ENCODE data around the gene EFHD2. TPM values are rescaled to one million over a fixed set of nuclear protein-coding genes. Genes with fewer than 3 reads are reported as not detected.
"Not testable (repeated sequence)": the region's sequence is repeated elsewhere in the genome, so short reads cannot be mapped to it uniquely, and the experiment has no call there.

The EFHD2 gene
- total RNA-seq, 2 donors from 2014 or later = 36.7 to 47.6 TPM

- no peaks in the 10 kb centered on the region for H3K27me3 ChIP-seq (ENCODE audit: control insufficient read depth, insufficient read depth, low read length, poor library complexity, severe bottlenecking)
- TF ChIP-seq, protein P1, sequence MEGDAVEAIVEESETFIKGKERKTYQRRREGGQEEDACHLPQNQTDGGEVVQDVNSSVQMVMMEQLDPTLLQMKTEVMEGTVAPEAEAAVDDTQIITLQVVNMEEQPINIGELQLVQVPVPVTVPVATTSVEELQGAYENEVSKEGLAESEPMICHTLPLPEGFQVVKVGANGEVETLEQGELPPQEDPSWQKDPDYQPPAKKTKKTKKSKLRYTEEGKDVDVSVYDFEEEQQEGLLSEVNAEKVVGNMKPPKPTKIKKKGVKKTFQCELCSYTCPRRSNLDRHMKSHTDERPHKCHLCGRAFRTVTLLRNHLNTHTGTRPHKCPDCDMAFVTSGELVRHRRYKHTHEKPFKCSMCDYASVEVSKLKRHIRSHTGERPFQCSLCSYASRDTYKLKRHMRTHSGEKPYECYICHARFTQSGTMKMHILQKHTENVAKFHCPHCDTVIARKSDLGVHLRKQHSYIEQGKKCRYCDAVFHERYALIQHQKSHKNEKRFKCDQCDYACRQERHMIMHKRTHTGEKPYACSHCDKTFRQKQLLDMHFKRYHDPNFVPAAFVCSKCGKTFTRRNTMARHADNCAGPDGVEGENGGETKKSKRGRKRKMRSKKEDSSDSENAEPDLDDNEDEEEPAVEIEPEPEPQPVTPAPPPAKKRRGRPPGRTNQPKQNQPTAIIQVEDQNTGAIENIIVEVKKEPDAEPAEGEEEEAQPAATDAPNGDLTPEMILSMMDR (conservative IDR thresholded peaks at IDR 0.05) = no peak
- no peaks in the 10 kb centered on the region for H3K36me3 Mint-ChIP-seq (ENCODE audit: low read depth)
- H3K4me1 Mint-ChIP-seq = peaks cover 15% of the 10 kb centered on the region
- no peak overlapping the region for H3K4me3 Mint-ChIP-seq
- WGBS, 2 experiments (ENCODE audit: insufficient coverage in 1 of 2, insufficient read length in 1 of 2) = 90 to 98% methylated on average over 8 to 9 of the region's 10 CpGs
- no peaks in the 10 kb centered on the region for H3K9me3 Mint-ChIP-seq
- H3K27me3 Mint-ChIP-seq (ENCODE audit: insufficient read depth) = no peaks in the 10 kb centered on the region
- no peaks in the 10 kb centered on the region for H3K4me1 ChIP-seq (ENCODE audit: control insufficient read depth, insufficient read depth, low read length)
- H3K4me3 ChIP-seq (ENCODE audit: low read length) = no peak overlapping the region
- H3K9me3 ChIP-seq (ENCODE audit: control insufficient read depth, low read length) = no peaks in the 10 kb centered on the region
- H3K9ac ChIP-seq (ENCODE audit: extremely low read depth, low read length, poor library complexity, severe bottlenecking) = no peak overlapping the region
- no peak overlapping the region for H3K27ac Mint-ChIP-seq
- DNase-seq = no peak
- no peak overlapping the region for H3K27ac ChIP-seq (ENCODE audit: low read depth, low read length)
- no peaks in the 10 kb centered on the region for H3K36me3 ChIP-seq (ENCODE audit: control insufficient read depth, insufficient read depth, low read length)
Measured at GRCh38 chr1:15459771-15460707, 50.4 kb downstream of the EFHD2 start.

DNA sequence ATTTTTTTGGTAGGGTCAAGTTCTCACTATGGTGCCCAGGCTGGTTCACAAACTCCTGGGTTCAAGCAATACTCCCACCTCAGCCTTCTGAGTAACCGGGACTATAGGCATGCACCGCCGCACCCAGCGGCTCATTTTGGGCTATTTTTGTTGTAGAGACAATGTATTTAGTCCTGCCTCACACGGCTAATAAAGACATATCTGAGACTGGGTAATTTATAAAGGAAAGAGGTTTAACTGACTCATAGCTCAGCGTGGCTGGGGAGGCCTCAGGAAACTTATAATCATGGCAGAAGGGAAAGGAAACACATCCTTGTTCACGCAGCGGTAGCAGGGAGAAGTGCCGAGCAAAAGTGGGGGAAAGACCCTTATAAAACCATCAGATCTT, 51.0 kb downstream of the EFHD2 start:
- no peak overlapping the region for H3K27ac Mint-ChIP-seq
- H3K4me3 Mint-ChIP-seq = no peak overlapping the region
- no peaks in the 10 kb centered on the region for H3K9me3 ChIP-seq (ENCODE audit: control insufficient read depth, low read length)

DNA sequence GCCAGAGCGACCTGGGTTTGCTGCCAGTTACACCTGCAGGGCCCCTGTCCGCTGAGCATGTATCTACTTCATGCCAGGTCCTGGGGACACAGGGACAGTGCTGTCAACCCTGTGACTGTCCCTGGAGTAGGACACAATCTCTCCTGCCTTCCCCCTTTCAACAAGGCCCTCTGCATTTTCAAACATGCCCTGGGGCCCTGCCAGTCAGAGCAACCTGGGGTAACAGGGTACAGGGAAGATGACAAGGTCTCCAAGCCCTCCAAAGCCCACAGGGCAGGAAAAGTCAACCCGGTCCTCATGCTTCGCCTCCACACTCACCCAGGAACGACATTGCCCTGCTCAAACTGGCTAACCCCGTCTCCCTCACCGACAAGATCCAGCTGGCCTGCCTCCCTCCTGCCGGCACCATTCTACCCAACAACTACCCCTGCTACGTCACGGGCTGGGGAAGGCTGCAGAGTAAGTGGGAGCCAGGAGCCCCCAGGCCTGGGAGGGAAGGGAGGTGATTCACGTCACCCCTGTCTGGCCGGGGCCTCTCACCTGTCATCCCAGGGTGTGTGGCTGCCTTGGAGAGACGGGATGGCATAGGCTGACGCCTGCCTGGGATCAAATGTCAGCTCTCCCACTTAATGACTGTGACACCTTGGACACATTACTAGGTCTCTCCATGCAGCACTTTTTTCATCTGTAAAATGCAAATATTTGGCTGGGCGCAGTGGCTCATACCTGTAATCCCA, 53.5 kb downstream of the EFHD2 start:
- H3K27me3 ChIP-seq (ENCODE audit: control insufficient read depth, insufficient read depth, low read length, poor library complexity, severe bottlenecking); H3K4me3 ChIP-seq (ENCODE audit: low read length); H3K9me3 Mint-ChIP-seq; H3K27ac Mint-ChIP-seq; H3K9me3 ChIP-seq (ENCODE audit: control insufficient read depth, low read length); H3K36me3 Mint-ChIP-seq (ENCODE audit: low read depth); DNase-seq; H3K9ac ChIP-seq (ENCODE audit: extremely low read depth, low read length, poor library complexity, severe bottlenecking); H3K27me3 Mint-ChIP-seq (ENCODE audit: insufficient read depth); H3K4me1 Mint-ChIP-seq; H3K4me3 Mint-ChIP-seq; H3K4me1 ChIP-seq (ENCODE audit: control insufficient read depth, insufficient read depth, low read length); H3K36me3 ChIP-seq (ENCODE audit: control insufficient read depth, insufficient read depth, low read length); H3K27ac ChIP-seq (ENCODE audit: low read depth, low read length): not testable (repeated sequence)
- 88 to 94% methylated on average over 5 to 11 of the region's 15 CpGs for whole genome bisulfite sequencing, 2 experiments (ENCODE audit: insufficient coverage in 1 of 2, insufficient read length in 1 of 2)

More for the DNA sequence above, 51.0 kb downstream of the EFHD2 start:
- WGBS, 2 experiments (ENCODE audit: insufficient coverage in 1 of 2, insufficient read length in 1 of 2) = 93 to 94% methylated on average over 9 of the region's 9 CpGs
- no peaks in the 10 kb centered on the region for H3K27me3 Mint-ChIP-seq (ENCODE audit: insufficient read depth)
- H3K9me3 Mint-ChIP-seq = no peaks in the 10 kb centered on the region
- Histone ChIP-seq H3K4me3 (ENCODE audit: low read length) (no peak overlapping the region), H3K4me1 (ENCODE audit: control insufficient read depth, insufficient read depth, low read length) (no peaks in the 10 kb centered on the region), H3K27ac (ENCODE audit: low read depth, low read length) (no peak overlapping the region), H3K36me3 (ENCODE audit: control insufficient read depth, insufficient read depth, low read length) (no peaks in the 10 kb centered on the region), H3K9ac (ENCODE audit: extremely low read depth, low read length, poor library complexity, severe bottlenecking) (no peak overlapping the region), H3K27me3 (ENCODE audit: control insufficient read depth, insufficient read depth, low read length, poor library complexity, severe bottlenecking) (no peaks in the 10 kb centered on the region)
- no peaks in the 10 kb centered on the region for H3K36me3 Mint-ChIP-seq (ENCODE audit: low read depth)
- no peak for DNase-seq
- peaks cover 15% of the 10 kb centered on the region for H3K4me1 Mint-ChIP-seq
- TF ChIP-seq, protein P1 (conservative IDR thresholded peaks at IDR 0.05) = no peak

DNA sequence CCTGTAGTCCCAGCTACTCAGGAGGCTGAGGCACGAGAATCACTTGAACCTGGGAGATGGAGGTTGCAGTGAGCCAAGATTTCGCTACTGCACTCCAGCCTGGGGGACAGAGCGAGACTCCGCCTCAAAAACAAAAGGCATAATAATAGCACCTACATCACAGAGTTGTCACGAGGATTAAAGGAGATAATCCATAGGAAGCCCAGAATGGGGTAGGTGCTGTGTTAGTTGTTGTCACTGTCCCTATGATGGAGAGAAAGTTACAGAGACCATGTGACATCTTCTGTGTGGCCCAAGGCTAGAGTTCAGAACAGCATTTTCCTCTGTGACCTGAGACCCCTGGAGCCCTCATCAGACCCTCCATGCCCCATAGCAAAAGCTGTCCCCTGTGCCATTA, 54.2 kb downstream of the EFHD2 start:
- H3K27me3 Mint-ChIP-seq (ENCODE audit: insufficient read depth); H3K9ac ChIP-seq (ENCODE audit: extremely low read depth, low read length, poor library complexity, severe bottlenecking); H3K4me3 ChIP-seq (ENCODE audit: low read length); H3K4me1 ChIP-seq (ENCODE audit: control insufficient read depth, insufficient read depth, low read length); H3K36me3 ChIP-seq (ENCODE audit: control insufficient read depth, insufficient read depth, low read length); H3K36me3 Mint-ChIP-seq (ENCODE audit: low read depth); DNase-seq; H3K9me3 ChIP-seq (ENCODE audit: control insufficient read depth, low read length); H3K4me3 Mint-ChIP-seq; H3K4me1 Mint-ChIP-seq; H3K27me3 ChIP-seq (ENCODE audit: control insufficient read depth, insufficient read depth, low read length, poor library complexity, severe bottlenecking); H3K27ac ChIP-seq (ENCODE audit: low read depth, low read length); H3K9me3 Mint-ChIP-seq; H3K27ac Mint-ChIP-seq: not testable (repeated sequence)
- 83 to 91% methylated on average over 2 to 5 of the region's 5 CpGs for WGBS, 2 experiments (ENCODE audit: insufficient coverage in 1 of 2, insufficient read length in 1 of 2)
